Liver (tissue), 9 donors: ENCODE results near the gene BCL3. TPM values are rescaled to one million over a fixed set of nuclear protein-coding genes. Genes with fewer than 3 reads are reported as not detected.
A peak's percentile ranks its signal among the peaks of the same experiment; 100 is the strongest.

Source experiments
- DNase-seq: peaks from one replicate; pipeline ENCODE4 v3.0.0-alpha.2; 2017; ENCODE audit warnings: low spot score
- H3K27ac ChIP-seq, 2 donors: one replicate each; pipeline ENCODE4 v1.7.0; 2013; ENCODE audit warnings: inconsistent platforms in 2 of 2, low read length in 2 of 2, control low read depth in 1 of 2, low read depth in 1 of 2, mild to moderate bottlenecking in 1 of 2
- H3K27me3 ChIP-seq, 4 donors: one replicate each; pipeline versions ENCODE4 v1.6.1 to v1.7.0; 2013; ENCODE audit warnings: low read length in 3 of 4, inconsistent platforms in 1 of 4, mild to moderate bottlenecking in 1 of 4, moderate library complexity in 1 of 4; ENCODE audit not compliant: control insufficient read depth in 4 of 4, insufficient read depth in 4 of 4
- H3K36me3 ChIP-seq, 4 donors: one replicate each; pipeline versions ENCODE4 v1.6.1 to v1.7.0; 2013; ENCODE audit warnings: low read length in 3 of 4, mild to moderate bottlenecking in 3 of 4, low read depth in 1 of 4, moderate library complexity in 1 of 4; ENCODE audit not compliant: control insufficient read depth in 4 of 4, insufficient read depth in 3 of 4
- H3K4me1 ChIP-seq, 4 donors: one replicate each; pipeline versions ENCODE4 v1.6.1 to v1.7.0; 2013; ENCODE audit warnings: low read length in 3 of 4, mild to moderate bottlenecking in 3 of 4, moderate library complexity in 1 of 4; ENCODE audit not compliant: control insufficient read depth in 4 of 4, insufficient read depth in 4 of 4
- H3K4me3 ChIP-seq, 3 donors: one replicate each; pipeline versions ENCODE4 v1.6.1 to v1.7.0; 2013; ENCODE audit warnings: low read length in 3 of 3, control low read depth in 1 of 3, low read depth in 1 of 3, mild to moderate bottlenecking in 1 of 3
- H3K9ac ChIP-seq, 2 donors: one replicate each; pipeline ENCODE4 v1.7.0; 2013; ENCODE audit warnings: low read length in 2 of 2, mild to moderate bottlenecking in 2 of 2, moderate library complexity in 2 of 2, control low read depth in 1 of 2, low read depth in 1 of 2
- H3K9me3 ChIP-seq, 4 donors: one replicate each; pipeline versions ENCODE4 v1.6.1 to v1.7.0; 2013; ENCODE audit warnings: low read length in 3 of 4; ENCODE audit not compliant: control insufficient read depth in 4 of 4
- EGR1 ChIP-seq, 2 donors: IDR thresholded peaks; 2 replicates each; pipeline ENCODE4 v1.6.1; 2016 to 2018; ENCODE audit warnings: antibody characterized with exemption in 2 of 2, low read depth in 2 of 2
- FOXA1 ChIP-seq: IDR thresholded peaks from 2 replicates; pipeline ENCODE4 v1.6.1; 2016; ENCODE audit warnings: antibody characterized with exemption
- FOXA2 ChIP-seq: IDR thresholded peaks from 2 replicates; pipeline ENCODE4 v1.6.1; 2016; ENCODE audit warnings: antibody characterized with exemption
- GABPA ChIP-seq, 2 donors: IDR thresholded peaks in 1 of 2; conservative IDR thresholded peaks in 1 of 2; 2 replicates each; pipeline ENCODE4 v1.6.1; 2016; ENCODE audit warnings: antibody characterized with exemption in 2 of 2, mild to moderate bottlenecking in 1 of 2, moderate library complexity in 1 of 2
- HNF4A ChIP-seq, 2 donors: conservative IDR thresholded peaks; 2 replicates each; pipeline ENCODE4 v1.6.1; 2016; ENCODE audit warnings: antibody characterized with exemption in 2 of 2, mild to moderate bottlenecking in 2 of 2
- HNF4G ChIP-seq: IDR thresholded peaks from 2 replicates; pipeline ENCODE4 v1.6.1; 2016; ENCODE audit warnings: antibody characterized with exemption
- JUND ChIP-seq, 2 donors: IDR thresholded peaks; 2 replicates each; pipeline ENCODE4 v1.6.1; 2016; ENCODE audit warnings: antibody characterized with exemption in 2 of 2
- NR2F2 ChIP-seq: IDR thresholded peaks from 2 replicates; pipeline ENCODE4 v1.6.1; 2016; ENCODE audit warnings: antibody characterized with exemption
- RAD21 ChIP-seq, 2 donors: IDR thresholded peaks; 2 replicates each; pipeline ENCODE4 v1.6.1; 2016; ENCODE audit warnings: antibody characterized with exemption in 2 of 2, mild to moderate bottlenecking in 2 of 2
- RXRA ChIP-seq, 2 donors: IDR thresholded peaks; 2 replicates each; pipeline ENCODE4 v1.6.1; 2017 to 2018; ENCODE audit warnings: antibody characterized with exemption in 2 of 2, mild to moderate bottlenecking in 1 of 2
- SP1 ChIP-seq: IDR thresholded peaks from 2 replicates; pipeline ENCODE4 v1.6.1; 2018; ENCODE audit warnings: antibody characterized with exemption, mild to moderate bottlenecking
- TAF1 ChIP-seq: conservative IDR thresholded peaks from 2 replicates; pipeline ENCODE4 v1.6.1; 2016; ENCODE audit warnings: antibody characterized with exemption, mild to moderate bottlenecking
- YY1 ChIP-seq: IDR thresholded peaks from 2 replicates; pipeline ENCODE4 v1.6.1; 2016; ENCODE audit warnings: antibody characterized with exemption, mild to moderate bottlenecking
- WGBS: extraction: QIAGEN DNeasy Blood & Tissue Kit; methylation state at CpG from one replicate; pipeline ENCODE4 v1.1.7; 2013; 5-methylcytosine and 5-hydroxymethylcytosine counted together
- polyA plus RNA-seq, 2 donors: library from polyadenylated mRNA; stranded (reverse) in 1 of 2; unstranded in 1 of 2; fragments of 200-250 nt in 1 of 2; fragments of >200 nt in 1 of 2; fragmentation: Nextera tagmentation in 1 of 2; extraction: Ambion mirVana in 1 of 2; gene quantifications; one replicate each; pipeline versions ENCODE4 v1.2.1 to v1.2.3, GENCODE V29; 2013 to 2015
- total RNA-seq, 2 donors: library from RNA; depleted of rRNA; stranded (reverse); fragments of >200 nt; gene quantifications; one replicate each; pipeline ENCODE4 v1.2.3, GENCODE V29; 2014
- TF ChIP-seq, protein P1 (sequence below): IDR thresholded peaks from 2 replicates; pipeline ENCODE4 v1.6.1; 2016; ENCODE audit warnings: antibody characterized with exemption
- TF ChIP-seq, protein P2 (sequence below): fragments of 150-350 bp; IDR thresholded peaks from 2 replicates; pipeline ENCODE4 v1.5.1; 2017; ENCODE audit warnings: improper control_type of control experiment, low read depth, low read length; ENCODE audit not compliant: missing input control
- TF ChIP-seq, protein P3 (sequence below): IDR thresholded peaks from 2 replicates; pipeline ENCODE4 v1.6.1; 2016; ENCODE audit warnings: antibody characterized with exemption
- TF ChIP-seq, protein P4 (sequence below): IDR thresholded peaks from 2 replicates; pipeline ENCODE4 v1.6.1; 2016; ENCODE audit warnings: antibody characterized with exemption, mild to moderate bottlenecking
- TF ChIP-seq, protein P5 (sequence below): IDR thresholded peaks from 2 replicates; pipeline ENCODE4 v1.6.1; 2016; ENCODE audit warnings: antibody characterized with exemption
- donor health status: healthy.
- donor health status: healthy.
- donor health status: healthy.
- donor health status: healthy.
- donor health status: healthy.

The BCL3 gene
- total and polyA plus RNA-seq, 4 donors = 4.5 to 63.6 (median 19.7) TPM

DNA sequence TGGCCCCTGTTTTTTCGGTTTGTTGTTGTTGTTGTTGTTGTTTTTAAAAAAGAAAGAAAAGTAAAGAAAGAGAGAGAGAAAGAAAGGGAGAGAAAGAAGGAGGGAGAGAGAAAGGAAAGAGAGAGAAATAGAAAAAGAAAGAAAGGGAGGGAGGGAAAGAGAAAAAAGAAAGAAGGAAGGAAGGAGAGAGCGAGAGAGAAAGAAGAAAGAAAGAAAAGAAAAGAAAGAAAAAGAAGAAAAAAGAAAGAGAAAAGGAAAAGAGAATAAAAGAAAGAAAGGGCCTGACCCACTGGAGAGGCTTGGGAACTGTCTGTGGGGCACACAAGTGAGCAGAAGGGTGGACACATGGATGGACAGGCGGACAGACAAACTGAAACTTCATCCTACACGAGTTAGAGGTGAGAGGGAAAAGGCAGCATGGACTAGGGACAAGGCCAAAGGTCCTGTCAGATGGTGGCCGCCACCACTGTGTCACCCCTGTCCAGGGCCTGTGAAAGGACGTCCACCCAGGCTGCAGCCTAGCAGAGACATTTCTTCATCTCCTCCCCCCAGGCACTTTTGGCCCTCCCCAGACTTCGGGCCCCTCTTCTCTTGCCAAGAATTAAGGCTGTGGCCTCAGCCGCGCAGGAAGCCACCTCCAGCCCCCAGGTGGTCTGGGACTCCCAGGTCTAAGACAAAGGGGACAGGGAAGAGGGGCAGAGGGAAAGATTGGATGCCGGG lies 51.3 kb downstream of the BCL3 start:
- no peak overlapping the region for H3K27ac ChIP-seq

More for the DNA sequence above, 51.3 kb downstream of the BCL3 start:
- H3K4me3 ChIP-seq = no peak overlapping the region
- no peaks in the 10 kb centered on the region for H3K27me3 ChIP-seq
- WGBS = 69% methylated on average over 10 of the region's 10 CpGs
- TF ChIP-seq GABPA (IDR thresholded peaks at IDR 0.05 in 1 of 2, conservative IDR thresholded peaks at IDR 0.05 in 1 of 2) = no peak
- TF ChIP-seq, protein P1, sequence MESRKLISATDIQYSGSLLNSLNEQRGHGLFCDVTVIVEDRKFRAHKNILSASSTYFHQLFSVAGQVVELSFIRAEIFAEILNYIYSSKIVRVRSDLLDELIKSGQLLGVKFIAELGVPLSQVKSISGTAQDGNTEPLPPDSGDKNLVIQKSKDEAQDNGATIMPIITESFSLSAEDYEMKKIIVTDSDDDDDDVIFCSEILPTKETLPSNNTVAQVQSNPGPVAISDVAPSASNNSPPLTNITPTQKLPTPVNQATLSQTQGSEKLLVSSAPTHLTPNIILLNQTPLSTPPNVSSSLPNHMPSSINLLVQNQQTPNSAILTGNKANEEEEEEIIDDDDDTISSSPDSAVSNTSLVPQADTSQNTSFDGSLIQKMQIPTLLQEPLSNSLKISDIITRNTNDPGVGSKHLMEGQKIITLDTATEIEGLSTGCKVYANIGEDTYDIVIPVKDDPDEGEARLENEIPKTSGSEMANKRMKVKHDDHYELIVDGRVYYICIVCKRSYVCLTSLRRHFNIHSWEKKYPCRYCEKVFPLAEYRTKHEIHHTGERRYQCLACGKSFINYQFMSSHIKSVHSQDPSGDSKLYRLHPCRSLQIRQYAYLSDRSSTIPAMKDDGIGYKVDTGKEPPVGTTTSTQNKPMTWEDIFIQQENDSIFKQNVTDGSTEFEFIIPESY = no peak
- TF ChIP-seq, protein P2, sequence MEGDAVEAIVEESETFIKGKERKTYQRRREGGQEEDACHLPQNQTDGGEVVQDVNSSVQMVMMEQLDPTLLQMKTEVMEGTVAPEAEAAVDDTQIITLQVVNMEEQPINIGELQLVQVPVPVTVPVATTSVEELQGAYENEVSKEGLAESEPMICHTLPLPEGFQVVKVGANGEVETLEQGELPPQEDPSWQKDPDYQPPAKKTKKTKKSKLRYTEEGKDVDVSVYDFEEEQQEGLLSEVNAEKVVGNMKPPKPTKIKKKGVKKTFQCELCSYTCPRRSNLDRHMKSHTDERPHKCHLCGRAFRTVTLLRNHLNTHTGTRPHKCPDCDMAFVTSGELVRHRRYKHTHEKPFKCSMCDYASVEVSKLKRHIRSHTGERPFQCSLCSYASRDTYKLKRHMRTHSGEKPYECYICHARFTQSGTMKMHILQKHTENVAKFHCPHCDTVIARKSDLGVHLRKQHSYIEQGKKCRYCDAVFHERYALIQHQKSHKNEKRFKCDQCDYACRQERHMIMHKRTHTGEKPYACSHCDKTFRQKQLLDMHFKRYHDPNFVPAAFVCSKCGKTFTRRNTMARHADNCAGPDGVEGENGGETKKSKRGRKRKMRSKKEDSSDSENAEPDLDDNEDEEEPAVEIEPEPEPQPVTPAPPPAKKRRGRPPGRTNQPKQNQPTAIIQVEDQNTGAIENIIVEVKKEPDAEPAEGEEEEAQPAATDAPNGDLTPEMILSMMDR = no peak
- TF ChIP-seq SP1 = peak; percentile 61
- TF ChIP-seq EGR1 (IDR thresholded peaks at IDR 0.05; ENCODE audit: low read depth in 2 of 2) = no peak
- TF ChIP-seq, protein P3, sequence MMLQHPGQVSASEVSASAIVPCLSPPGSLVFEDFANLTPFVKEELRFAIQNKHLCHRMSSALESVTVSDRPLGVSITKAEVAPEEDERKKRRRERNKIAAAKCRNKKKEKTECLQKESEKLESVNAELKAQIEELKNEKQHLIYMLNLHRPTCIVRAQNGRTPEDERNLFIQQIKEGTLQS = no peak
- no peak for TF ChIP-seq RAD21 (IDR thresholded peaks at IDR 0.05)
- TF ChIP-seq, protein P4, sequence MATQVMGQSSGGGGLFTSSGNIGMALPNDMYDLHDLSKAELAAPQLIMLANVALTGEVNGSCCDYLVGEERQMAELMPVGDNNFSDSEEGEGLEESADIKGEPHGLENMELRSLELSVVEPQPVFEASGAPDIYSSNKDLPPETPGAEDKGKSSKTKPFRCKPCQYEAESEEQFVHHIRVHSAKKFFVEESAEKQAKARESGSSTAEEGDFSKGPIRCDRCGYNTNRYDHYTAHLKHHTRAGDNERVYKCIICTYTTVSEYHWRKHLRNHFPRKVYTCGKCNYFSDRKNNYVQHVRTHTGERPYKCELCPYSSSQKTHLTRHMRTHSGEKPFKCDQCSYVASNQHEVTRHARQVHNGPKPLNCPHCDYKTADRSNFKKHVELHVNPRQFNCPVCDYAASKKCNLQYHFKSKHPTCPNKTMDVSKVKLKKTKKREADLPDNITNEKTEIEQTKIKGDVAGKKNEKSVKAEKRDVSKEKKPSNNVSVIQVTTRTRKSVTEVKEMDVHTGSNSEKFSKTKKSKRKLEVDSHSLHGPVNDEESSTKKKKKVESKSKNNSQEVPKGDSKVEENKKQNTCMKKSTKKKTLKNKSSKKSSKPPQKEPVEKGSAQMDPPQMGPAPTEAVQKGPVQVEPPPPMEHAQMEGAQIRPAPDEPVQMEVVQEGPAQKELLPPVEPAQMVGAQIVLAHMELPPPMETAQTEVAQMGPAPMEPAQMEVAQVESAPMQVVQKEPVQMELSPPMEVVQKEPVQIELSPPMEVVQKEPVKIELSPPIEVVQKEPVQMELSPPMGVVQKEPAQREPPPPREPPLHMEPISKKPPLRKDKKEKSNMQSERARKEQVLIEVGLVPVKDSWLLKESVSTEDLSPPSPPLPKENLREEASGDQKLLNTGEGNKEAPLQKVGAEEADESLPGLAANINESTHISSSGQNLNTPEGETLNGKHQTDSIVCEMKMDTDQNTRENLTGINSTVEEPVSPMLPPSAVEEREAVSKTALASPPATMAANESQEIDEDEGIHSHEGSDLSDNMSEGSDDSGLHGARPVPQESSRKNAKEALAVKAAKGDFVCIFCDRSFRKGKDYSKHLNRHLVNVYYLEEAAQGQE = no peak
- no peak for TF ChIP-seq TAF1
- no peak for TF ChIP-seq FOXA1
- peak; percentile 61 for TF ChIP-seq HNF4A (conservative IDR thresholded peaks at IDR 0.05)
- TF ChIP-seq YY1 = no peak
- no peak for TF ChIP-seq FOXA2
- no peak for TF ChIP-seq NR2F2
- TF ChIP-seq, protein P5, sequence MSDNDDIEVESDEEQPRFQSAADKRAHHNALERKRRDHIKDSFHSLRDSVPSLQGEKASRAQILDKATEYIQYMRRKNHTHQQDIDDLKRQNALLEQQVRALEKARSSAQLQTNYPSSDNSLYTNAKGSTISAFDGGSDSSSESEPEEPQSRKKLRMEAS = no peak
- TF ChIP-seq RXRA (IDR thresholded peaks at IDR 0.05) = peak in 1 of 2 donors; percentile 25
- no peak for TF ChIP-seq JUND (IDR thresholded peaks at IDR 0.05)
- no peak for TF ChIP-seq HNF4G
- H3K9ac ChIP-seq = peak overlapping the region in 1 of 2 donors; percentile 1
- H3K36me3 ChIP-seq = peaks cover 0 to 3% (median under 1%) of the 10 kb centered on the region in 4 donors
- H3K4me1 ChIP-seq = peaks cover 10 to 25% (median 20%) of the 10 kb centered on the region in 4 donors
- no peak for DNase-seq
- no peaks in the 10 kb centered on the region for H3K9me3 ChIP-seq
